Activated T-helper 17 cell treated with anti-CD3 and anti-CD28 coated beads, Interleukin-2, amount 50 U/mL, for 72 hours (primary cell): ENCODE data around the gene KIT. TPM values are rescaled to one million over a fixed set of nuclear protein-coding genes. Genes with fewer than 3 reads are reported as not detected.

Source experiments
- ATAC-seq: fragments of 150-1000 bp; cut with Tn5 transposase; replicated peaks from 2 replicates; pipeline ENCODE4 v1.10.0; 2021; ENCODE audit warnings: mild to moderate bottlenecking, moderate library complexity
- H3K27ac Mint-ChIP-seq: one replicate; pipeline ENCODE4 v1.8.0; 2022; ENCODE audit warnings: mixed read lengths
- H3K27me3 Mint-ChIP-seq: one replicate; pipeline ENCODE4 v1.8.0; 2022; ENCODE audit warnings: mixed read lengths
- H3K36me3 Mint-ChIP-seq: one replicate; pipeline ENCODE4 v1.8.0; 2022; ENCODE audit warnings: low read depth, mild to moderate bottlenecking, mixed read lengths
- H3K4me1 Mint-ChIP-seq: one replicate; pipeline ENCODE4 v1.8.0; 2022; ENCODE audit warnings: mixed read lengths
- H3K4me3 Mint-ChIP-seq: one replicate; pipeline ENCODE4 v1.8.0; 2022; ENCODE audit warnings: mild to moderate bottlenecking, mixed read lengths
- H3K9me3 Mint-ChIP-seq: one replicate; pipeline ENCODE4 v1.8.0; 2022; ENCODE audit warnings: mixed read lengths
- total RNA-seq, 2 donors: library from RNA; stranded (reverse); gene quantifications; one replicate each; pipeline ENCODE4 v1.2.3, GENCODE V29; 2022

KIT gene
- total RNA-seq, 2 donors from 2014 or later = 0.69 to 1.2 TPM

DNA sequence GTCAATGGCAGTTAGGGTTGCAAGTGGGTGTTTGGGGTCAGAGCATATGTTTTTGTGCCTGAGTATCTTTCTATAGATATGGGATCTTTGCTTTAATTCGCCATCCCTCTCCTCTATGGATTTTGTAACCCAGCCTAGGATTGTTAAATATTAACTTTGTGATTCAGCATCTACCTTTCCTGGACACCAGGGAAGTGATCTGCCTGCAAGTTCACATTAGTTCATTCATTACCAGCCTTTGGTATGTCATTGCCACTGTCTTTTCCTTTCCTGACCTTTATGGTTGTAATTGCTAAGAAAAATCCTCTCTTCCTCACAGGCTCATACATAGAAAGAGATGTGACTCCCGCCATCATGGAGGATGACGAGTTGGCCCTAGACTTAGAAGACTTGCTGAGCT, 73.8 kb downstream of the KIT start:
- Mint-ChIP-seq H3K27me3 (peaks cover 6% of the 10 kb centered on the region), H3K36me3 (no peaks in the 10 kb centered on the region), H3K4me3 (no peak overlapping the region), H3K27ac (no peak overlapping the region), H3K9me3 (no peaks in the 10 kb centered on the region), H3K4me1 (no peaks in the 10 kb centered on the region)
- ATAC-seq = no peak

DNA sequence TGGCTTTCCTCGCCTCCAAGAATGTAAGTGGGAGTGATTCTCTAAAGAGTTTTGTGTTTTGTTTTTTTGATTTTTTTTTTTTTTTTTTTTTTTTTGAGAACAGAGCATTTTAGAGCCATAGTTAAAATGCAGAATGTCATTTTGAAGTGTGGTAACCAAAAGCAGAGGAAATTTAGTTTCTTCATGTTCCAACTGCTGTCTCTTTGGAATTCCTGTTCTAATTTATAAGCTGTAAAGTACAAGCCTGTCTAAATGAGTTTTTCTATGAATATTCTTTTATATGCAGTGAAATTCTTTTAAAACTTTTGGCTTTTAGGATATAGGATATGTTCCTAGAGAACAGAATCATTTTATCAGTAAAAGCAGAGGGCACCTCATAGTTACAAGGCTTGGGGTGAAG, 74.2 kb downstream of the KIT start:
- H3K9me3 Mint-ChIP-seq = no peaks in the 10 kb centered on the region
- no peak overlapping the region for H3K4me3 Mint-ChIP-seq
- no peaks in the 10 kb centered on the region for H3K4me1 Mint-ChIP-seq
- no peak overlapping the region for H3K27ac Mint-ChIP-seq
- peaks cover 6% of the 10 kb centered on the region for H3K27me3 Mint-ChIP-seq
- no peaks in the 10 kb centered on the region for H3K36me3 Mint-ChIP-seq
- no peak for ATAC-seq

DNA sequence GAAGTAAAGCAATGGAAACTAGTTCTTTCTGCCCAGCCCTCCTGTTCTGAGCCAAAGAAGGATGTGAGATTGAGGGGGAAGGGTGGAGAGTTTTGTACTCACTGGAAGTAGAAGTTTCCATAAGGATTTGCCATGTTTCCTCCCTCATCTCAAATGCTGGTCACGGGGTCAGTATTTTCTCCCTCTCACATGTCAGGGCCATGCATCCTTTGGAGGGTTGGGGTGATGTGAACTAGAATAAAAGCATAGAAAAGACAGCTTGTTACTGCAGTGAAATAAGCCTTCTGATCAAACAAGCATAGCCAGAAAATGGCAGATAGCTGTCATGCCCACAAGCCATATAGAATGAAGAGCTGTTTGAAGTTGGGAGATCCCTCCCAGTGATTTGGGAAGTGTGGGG, 79.7 kb downstream of the KIT start:
- no peaks in the 10 kb centered on the region for H3K4me1 Mint-ChIP-seq
- peaks cover 6% of the 10 kb centered on the region for H3K27me3 Mint-ChIP-seq
- H3K9me3 Mint-ChIP-seq = peaks cover 3% of the 10 kb centered on the region
- no peak overlapping the region for H3K27ac Mint-ChIP-seq
- no peak for ATAC-seq
- no peak overlapping the region for H3K4me3 Mint-ChIP-seq
- no peaks in the 10 kb centered on the region for H3K36me3 Mint-ChIP-seq

DNA sequence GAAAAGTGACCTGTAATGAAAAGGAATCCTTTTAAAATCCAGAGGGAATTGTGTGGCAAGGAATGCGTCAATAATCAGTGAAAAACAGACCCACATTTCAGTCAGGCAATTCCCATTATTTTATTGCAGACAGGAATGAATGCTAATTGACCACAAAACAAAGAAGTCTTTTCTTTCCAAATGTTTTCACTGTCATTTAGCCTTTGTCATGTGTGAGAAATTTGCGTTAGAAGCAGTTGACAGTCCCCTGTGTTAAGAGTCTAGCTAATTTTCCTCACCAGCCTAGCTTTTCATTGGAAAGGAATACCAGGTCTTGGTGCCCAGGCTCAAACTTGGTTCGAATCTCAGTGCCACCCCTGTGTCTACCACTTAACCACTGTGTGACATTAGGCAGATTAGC, 83.4 kb downstream of the KIT start:
- Mint-ChIP-seq H3K4me1 (no peaks in the 10 kb centered on the region), H3K27ac (no peak overlapping the region), H3K27me3 (peaks cover 4% of the 10 kb centered on the region), H3K4me3 (no peak overlapping the region), H3K9me3 (peaks cover 3% of the 10 kb centered on the region), H3K36me3 (no peaks in the 10 kb centered on the region)
- no peak for ATAC-seq

DNA sequence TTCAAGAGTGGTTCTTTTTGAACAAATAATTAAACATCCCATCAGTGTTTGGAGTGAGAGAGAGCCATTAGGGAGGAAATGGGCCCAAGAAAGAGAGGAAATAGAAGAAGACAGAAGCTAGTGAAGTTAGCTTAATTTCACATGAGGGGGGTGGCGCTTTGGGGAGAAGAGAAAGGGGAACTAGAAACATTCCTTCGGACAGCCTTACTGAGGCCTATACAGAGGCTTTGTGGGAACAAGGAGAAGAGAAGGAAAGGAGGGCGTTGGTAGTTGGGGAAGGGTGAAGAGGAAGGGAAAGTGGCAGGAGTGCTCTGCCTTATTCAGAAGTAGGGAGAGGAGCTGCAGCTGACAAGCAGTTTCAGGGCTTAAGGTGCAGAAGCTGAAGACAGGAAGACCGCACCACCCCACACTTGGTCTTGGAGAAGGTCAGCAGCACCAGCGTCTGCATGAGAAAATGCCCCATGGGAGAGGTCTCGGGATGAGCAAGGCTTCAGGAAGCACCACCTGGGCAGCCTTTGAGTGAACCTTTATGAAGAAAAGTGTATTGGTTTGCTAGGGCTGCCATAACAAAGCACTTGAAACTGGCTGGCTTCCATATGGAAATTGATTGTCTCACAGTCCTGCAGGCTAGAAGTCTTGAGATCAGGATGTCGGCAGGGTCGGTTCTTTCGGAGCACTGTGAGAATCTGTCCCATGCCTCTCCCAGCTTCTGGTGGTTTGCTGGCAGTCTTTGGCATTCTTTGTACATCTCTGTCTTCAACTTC, 85.1 kb downstream of the KIT start:
- no peak overlapping the region for H3K4me3 Mint-ChIP-seq
- H3K27ac Mint-ChIP-seq = no peak overlapping the region
- no peak for ATAC-seq
- H3K36me3 Mint-ChIP-seq = no peaks in the 10 kb centered on the region
- H3K9me3 Mint-ChIP-seq = peaks cover 3% of the 10 kb centered on the region
- H3K4me1 Mint-ChIP-seq = no peaks in the 10 kb centered on the region
- H3K27me3 Mint-ChIP-seq = peaks cover 4% of the 10 kb centered on the region

DNA sequence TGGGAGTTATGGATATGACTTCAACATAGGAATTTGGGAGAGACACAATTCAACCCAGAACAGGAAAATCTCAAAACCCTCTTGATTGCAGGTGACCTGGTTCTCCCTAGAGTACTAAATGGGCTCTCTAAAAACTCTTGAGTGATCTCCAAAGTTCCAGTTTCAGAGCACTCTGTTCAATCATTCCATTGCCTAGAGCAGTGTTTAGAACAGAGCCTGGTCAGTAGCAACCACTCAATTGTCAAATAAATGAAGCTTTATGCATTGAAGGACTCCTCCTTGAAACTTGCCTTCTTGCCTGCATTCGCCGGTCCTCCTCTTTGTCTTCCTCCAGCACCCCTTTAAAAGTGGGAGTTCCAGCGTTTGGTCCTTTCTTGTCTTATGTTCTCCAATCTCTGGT, 85.8 kb downstream of the KIT start:
- H3K4me3 Mint-ChIP-seq = no peak overlapping the region
- peaks cover under 1% of the 10 kb centered on the region for H3K9me3 Mint-ChIP-seq
- H3K36me3 Mint-ChIP-seq = no peaks in the 10 kb centered on the region
- no peak overlapping the region for H3K27ac Mint-ChIP-seq
- H3K4me1 Mint-ChIP-seq = no peaks in the 10 kb centered on the region
- peaks cover 4% of the 10 kb centered on the region for H3K27me3 Mint-ChIP-seq
- ATAC-seq = no peak

DNA sequence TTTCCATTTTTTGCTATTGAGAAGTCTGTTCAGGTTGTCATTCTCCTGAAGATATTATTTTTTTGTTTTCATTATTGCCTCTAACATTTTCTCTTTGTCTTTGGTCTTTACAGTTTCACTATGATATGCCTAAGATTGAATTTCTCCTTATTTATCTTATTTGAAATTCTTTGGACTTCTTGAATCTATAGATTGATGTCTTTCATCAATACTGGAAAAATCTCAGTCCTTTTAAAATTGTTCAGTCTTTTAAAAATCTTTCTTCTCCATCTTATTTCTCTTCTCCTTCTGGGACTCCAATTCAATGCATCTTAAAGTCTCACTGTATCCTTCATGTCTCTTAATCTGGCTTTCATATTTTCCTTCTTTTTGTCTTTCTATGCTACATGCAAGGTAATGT, 86.7 kb downstream of the KIT start:
- Mint-ChIP-seq H3K4me3 (no peak overlapping the region), H3K9me3 (no peaks in the 10 kb centered on the region), H3K27ac (no peak overlapping the region), H3K4me1 (no peaks in the 10 kb centered on the region), H3K27me3 (peaks cover 4% of the 10 kb centered on the region), H3K36me3 (no peaks in the 10 kb centered on the region)
- no peak for ATAC-seq

DNA sequence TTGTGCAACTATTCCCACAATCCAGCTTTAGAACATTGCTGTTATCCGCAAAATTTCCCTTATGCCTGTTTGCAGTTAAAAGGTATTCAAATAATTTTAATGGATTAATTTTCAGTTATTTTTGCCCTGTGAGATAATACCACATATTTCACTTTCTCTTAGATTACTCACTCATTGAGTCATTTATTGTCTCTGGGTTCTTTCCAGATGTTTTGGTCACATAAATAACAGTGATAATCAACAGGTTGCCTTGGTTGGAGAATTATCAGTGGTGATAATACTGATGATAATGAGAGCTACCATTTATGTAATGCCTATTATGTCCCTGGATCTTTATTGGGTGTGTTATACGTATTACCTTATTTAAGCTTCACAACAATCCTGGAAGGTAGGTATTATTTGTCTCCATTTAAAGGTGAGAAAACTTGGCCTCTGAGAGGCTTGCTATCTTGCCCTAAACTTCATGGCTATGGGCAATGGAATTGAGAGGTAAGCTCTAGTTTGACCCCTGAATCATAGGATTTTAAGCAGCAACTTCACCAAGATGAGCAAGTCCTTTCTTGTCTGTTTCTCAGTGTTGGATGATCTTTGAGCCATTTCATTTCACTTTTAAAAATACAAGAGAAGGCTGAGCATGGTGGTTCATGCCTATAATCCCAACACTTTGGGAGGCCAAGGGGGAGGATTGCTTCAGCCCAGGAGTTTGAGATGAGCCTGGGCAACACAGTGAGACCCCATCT, 87.4 kb downstream of the KIT start:
- H3K36me3 Mint-ChIP-seq = no peaks in the 10 kb centered on the region
- H3K27me3 Mint-ChIP-seq = peaks cover 4% of the 10 kb centered on the region
- H3K4me3 Mint-ChIP-seq = no peak overlapping the region
- no peaks in the 10 kb centered on the region for H3K4me1 Mint-ChIP-seq
- no peaks in the 10 kb centered on the region for H3K9me3 Mint-ChIP-seq
- no peak for ATAC-seq
- no peak overlapping the region for H3K27ac Mint-ChIP-seq

DNA sequence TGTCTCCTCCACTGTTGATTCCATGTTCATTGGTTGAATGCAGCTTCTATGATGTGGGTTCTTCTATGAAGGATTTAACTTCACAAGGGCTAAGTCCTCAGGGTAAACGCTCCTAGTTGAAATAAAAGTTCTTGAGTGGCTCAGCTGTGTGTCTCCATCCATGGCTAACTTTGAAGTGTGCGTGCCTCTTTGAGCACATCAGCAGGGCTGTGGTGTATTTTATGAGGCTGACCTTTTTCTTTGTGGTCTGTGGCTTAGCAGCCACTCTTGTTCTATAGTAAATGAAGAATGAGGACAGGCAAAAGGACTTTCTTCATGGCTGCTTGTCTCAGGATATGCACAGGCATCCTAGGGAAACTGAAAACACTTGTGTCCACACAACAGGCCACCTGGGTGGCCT, 88.5 kb downstream of the KIT start:
- H3K36me3 Mint-ChIP-seq = no peaks in the 10 kb centered on the region
- no peaks in the 10 kb centered on the region for H3K9me3 Mint-ChIP-seq
- peaks cover 4% of the 10 kb centered on the region for H3K27me3 Mint-ChIP-seq
- H3K27ac Mint-ChIP-seq = no peak overlapping the region
- peak; percentile 74 for ATAC-seq
- H3K4me3 Mint-ChIP-seq = no peak overlapping the region
- H3K4me1 Mint-ChIP-seq = no peaks in the 10 kb centered on the region

DNA sequence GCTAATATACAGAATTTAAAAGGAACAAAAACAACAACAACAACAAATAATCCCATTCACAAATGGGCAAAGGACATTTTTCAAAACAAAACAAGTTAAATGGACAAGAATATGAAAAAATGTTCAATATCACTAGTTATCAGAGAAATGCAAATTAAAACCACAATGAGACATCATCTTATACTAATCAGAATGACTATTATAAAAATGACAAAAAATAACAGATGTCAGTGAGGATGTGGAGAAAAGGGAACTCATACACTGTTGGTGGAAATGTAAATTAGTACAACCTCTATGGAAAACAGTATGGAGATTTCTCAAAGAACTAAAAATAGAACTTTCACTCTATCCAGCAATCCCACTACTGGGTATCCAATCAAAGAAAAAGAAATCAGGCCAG, 92.6 kb downstream of the KIT start:
- Mint-ChIP-seq H3K9me3 (no peaks in the 10 kb centered on the region), H3K27me3 (no peaks in the 10 kb centered on the region), H3K4me1 (peaks cover 4% of the 10 kb centered on the region), H3K4me3 (no peak overlapping the region), H3K36me3 (no peaks in the 10 kb centered on the region), H3K27ac (no peak overlapping the region)
- no peak for ATAC-seq

DNA sequence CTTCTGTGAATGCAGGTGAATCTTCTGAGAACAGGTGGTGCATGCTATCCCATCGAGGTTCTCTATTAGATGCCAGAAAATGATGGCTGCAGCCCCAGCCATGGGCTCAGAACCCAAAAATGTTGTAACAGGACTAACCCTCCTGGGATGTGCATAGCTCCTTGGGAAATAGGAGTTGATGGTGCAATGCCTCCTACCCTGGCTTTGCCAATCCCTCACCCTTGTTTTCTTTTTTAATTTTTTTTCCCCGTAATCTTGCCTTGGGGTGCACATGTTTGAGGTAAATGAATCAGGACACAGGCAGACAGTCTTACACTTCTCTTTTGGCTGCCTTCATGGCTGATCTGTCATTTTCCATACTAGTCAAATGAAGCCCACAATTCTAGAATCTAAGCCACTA, 96.6 kb downstream of the KIT start:
- Mint-ChIP-seq H3K27me3 (no peaks in the 10 kb centered on the region), H3K4me1 (peaks cover 4% of the 10 kb centered on the region), H3K4me3 (no peak overlapping the region), H3K36me3 (no peaks in the 10 kb centered on the region), H3K27ac (no peak overlapping the region), H3K9me3 (no peaks in the 10 kb centered on the region)
- no peak for ATAC-seq

DNA sequence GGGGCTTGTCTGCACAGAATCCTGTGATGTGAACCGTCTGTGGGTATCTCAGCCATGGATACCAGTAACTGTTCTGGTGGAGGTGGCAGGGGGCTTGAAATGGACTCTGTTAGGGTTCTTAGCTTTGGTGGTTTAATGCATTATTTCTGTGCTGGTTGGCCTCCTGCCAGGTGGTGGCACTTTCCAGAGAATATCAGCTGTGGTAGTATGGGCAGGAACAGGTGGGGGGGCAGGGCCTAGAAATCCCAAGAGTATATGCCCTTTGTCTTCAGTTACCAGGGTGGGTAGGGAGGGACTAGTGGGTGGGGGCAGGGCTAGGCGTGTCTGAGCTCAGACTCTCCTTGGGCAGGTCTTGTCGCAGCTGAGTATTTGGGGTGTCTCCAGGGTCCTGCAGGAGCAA, 106.7 kb downstream of the KIT start:
- peaks cover 7% of the 10 kb centered on the region for H3K9me3 Mint-ChIP-seq
- H3K4me3 Mint-ChIP-seq = no peak overlapping the region
- no peak for ATAC-seq
- H3K4me1 Mint-ChIP-seq = no peaks in the 10 kb centered on the region
- H3K36me3 Mint-ChIP-seq = no peaks in the 10 kb centered on the region
- no peak overlapping the region for H3K27ac Mint-ChIP-seq
- H3K27me3 Mint-ChIP-seq = no peaks in the 10 kb centered on the region

DNA sequence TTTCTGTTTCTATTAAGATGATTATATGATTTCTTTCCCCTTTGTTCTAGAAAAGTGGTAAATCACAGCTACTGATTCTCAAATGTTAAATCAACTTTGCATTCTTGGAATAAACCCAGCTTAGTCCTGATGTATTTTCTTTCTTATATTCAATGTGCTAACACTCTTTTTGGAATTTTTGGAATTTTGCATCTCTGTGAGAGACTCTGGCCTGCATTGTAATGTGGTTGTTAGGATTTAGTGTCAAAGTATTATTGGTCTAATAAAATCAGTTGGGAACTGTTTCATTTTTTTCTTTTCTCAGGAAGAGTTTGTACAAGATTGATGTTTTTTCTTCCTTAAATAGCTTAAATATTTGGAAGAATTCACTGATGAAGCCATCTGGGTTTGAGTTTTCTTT, 109.6 kb downstream of the KIT start:
- H3K36me3 Mint-ChIP-seq = no peaks in the 10 kb centered on the region
- H3K4me1 Mint-ChIP-seq = no peaks in the 10 kb centered on the region
- no peak overlapping the region for H3K27ac Mint-ChIP-seq
- H3K4me3 Mint-ChIP-seq = no peak overlapping the region
- no peak for ATAC-seq
- H3K27me3 Mint-ChIP-seq = no peaks in the 10 kb centered on the region
- H3K9me3 Mint-ChIP-seq = no peaks in the 10 kb centered on the region

DNA sequence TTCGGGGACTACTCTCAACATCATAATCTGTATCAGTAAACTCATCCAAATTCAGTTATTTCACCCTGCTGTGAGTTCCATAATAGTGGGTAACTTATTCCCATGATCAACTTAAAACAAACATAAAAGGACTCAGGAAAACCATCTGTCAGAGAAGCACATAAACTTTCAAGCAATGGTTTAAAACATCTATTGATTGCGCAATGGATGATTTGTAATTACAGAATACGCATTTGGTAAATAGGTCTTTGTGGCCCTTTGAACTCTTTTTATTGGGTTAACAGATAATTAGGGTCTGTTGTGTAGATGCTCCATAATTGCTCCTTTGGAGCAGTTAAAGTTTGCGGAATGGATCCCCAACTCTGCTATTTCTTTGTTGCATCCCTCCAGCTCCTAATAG, 115.3 kb downstream of the KIT start:
- H3K4me3 Mint-ChIP-seq = no peak overlapping the region
- H3K9me3 Mint-ChIP-seq = no peaks in the 10 kb centered on the region
- H3K4me1 Mint-ChIP-seq = no peaks in the 10 kb centered on the region
- H3K27me3 Mint-ChIP-seq = peaks cover 4% of the 10 kb centered on the region
- ATAC-seq = no peak
- H3K27ac Mint-ChIP-seq = no peak overlapping the region
- H3K36me3 Mint-ChIP-seq = no peaks in the 10 kb centered on the region

DNA sequence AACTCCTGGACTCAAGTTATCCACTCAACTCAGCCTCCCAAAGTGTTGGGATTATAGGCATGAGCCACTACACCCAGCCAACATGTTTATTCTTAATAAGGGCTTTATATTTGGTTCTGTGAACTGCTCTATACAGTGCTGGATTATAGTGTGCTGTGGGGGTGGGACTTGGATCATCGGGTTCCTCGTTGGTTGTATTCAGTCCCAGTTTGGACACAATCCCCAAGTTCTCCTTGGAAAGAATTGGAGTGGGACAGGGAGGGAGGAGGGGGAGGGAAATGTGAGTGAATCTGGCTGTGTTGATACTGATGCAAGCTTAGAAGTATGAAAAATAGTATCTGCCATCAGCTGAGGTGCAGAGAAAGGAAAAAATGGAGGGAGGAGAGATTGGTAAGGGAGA, 121.3 kb downstream of the KIT start:
- H3K9me3 Mint-ChIP-seq = no peaks in the 10 kb centered on the region
- H3K27me3 Mint-ChIP-seq = peaks cover 4% of the 10 kb centered on the region
- H3K36me3 Mint-ChIP-seq = no peaks in the 10 kb centered on the region
- H3K27ac Mint-ChIP-seq = no peak overlapping the region
- H3K4me1 Mint-ChIP-seq = no peaks in the 10 kb centered on the region
- H3K4me3 Mint-ChIP-seq = no peak overlapping the region
- no peak for ATAC-seq
